ENCODE data around the gene NXN.
"Not testable (repeated sequence)": the region's sequence is repeated elsewhere in the genome, so short reads cannot be mapped to it uniquely, and the experiment has no call there.

The NXN gene

DNA sequence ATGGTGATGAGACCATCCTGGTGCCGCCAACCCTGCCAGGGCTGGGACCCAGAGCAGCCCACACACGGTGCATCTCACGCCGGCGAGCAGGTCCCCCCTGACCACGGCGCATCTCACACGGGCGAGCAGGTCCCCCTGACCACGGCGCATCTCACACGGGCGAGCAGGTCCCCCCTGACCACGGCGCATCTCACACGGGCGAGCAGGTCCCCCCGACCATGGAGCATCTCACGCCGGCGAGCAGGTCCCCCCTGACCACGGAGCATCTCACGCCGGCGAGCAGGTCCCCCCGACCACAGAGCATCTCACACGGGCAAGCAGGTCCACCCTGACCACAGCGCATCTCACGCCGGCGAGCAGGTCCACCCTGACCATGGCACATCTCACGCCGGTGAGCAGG, 138.3 kb downstream of the NXN start:
- Histone ChIP-seq H3K27me3 (replicated peaks; ENCODE audit: control insufficient read depth, insufficient read depth, low read length) (no peaks in the 10 kb centered on the region), H3K4me3 (replicated peaks; ENCODE audit: low read depth, low read length) (no peak overlapping the region), H3K36me3 (ENCODE audit: control insufficient read depth, insufficient read depth, low read length) (no peaks in the 10 kb centered on the region)
- peak; percentile 35 for DNase-seq (ENCODE audit: extremely low read depth, insufficient read length)
- TF ChIP-seq CTCF (IDR thresholded peaks at IDR 0.05; ENCODE audit: insufficient read depth, low read length, poor library complexity, severe bottlenecking): no peak

GRCh38 chr17:838486-838885, 141.1 kb downstream of the NXN start:
- no peak for TF ChIP-seq CTCF (IDR thresholded peaks at IDR 0.05; ENCODE audit: insufficient read depth, low read length, poor library complexity, severe bottlenecking)
- no peak for DNase-seq (ENCODE audit: extremely low read depth, insufficient read length)
- Histone ChIP-seq H3K36me3 (ENCODE audit: control insufficient read depth, insufficient read depth, low read length) (no peaks in the 10 kb centered on the region), H3K4me3 (replicated peaks; ENCODE audit: low read depth, low read length) (no peak overlapping the region), H3K27me3 (replicated peaks; ENCODE audit: control insufficient read depth, insufficient read depth, low read length) (no peaks in the 10 kb centered on the region)

DNA sequence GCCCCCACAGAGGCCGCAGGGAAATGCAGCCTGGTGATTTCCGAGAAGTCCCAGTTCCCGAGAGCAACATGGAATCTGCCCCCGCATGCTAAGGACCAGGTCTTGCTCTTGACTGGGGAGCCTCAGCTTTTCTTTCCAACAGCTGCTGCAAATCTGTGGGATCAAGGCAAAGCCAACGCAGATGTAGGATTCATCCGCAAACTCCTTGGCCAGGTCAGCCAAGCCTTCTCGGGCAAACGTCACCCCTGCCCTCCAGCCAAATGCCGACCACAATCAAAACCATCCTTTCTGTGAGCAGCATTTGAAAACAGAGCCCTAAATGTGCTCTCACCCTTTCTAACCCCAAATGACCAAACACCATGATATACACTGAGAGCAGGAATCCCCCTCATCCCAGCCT, 143.4 kb downstream of the NXN start:
- no peak overlapping the region for H3K4me3 ChIP-seq (replicated peaks; ENCODE audit: low read depth, low read length)
- H3K36me3 ChIP-seq (ENCODE audit: control insufficient read depth, insufficient read depth, low read length): no peaks in the 10 kb centered on the region
- H3K27me3 ChIP-seq (replicated peaks; ENCODE audit: control insufficient read depth, insufficient read depth, low read length): no peaks in the 10 kb centered on the region
- no peak for TF ChIP-seq CTCF (IDR thresholded peaks at IDR 0.05; ENCODE audit: insufficient read depth, low read length, poor library complexity, severe bottlenecking)
- no peak for DNase-seq (ENCODE audit: extremely low read depth, insufficient read length)

DNA sequence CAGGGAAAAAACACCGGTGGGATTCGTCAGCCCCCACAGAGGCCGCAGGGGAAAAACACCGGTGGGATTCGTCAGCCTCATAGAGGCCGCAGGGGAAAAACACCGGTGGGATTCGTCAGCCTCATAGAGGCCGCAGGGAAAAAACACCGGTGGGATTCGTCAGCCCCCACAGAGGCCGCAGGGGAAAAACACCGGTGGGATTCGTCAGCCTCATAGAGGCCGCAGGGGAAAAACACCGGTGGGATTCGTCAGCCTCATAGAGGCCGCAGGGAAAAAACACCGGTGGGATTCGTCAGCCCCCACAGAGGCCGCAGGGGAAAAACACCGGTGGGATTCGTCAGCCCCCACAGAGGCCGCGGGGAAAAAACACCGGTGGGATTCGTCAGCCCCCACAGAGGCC, 143.9 kb downstream of the NXN start:
- not testable (repeated sequence) for H3K4me3 ChIP-seq (replicated peaks; ENCODE audit: low read depth, low read length); DNase-seq (ENCODE audit: extremely low read depth, insufficient read length); H3K27me3 ChIP-seq (replicated peaks; ENCODE audit: control insufficient read depth, insufficient read depth, low read length); H3K36me3 ChIP-seq (ENCODE audit: control insufficient read depth, insufficient read depth, low read length)

GRCh38 chr17:835263-835662, 144.3 kb downstream of the NXN start:
- Histone ChIP-seq H3K36me3 (ENCODE audit: control insufficient read depth, insufficient read depth, low read length) (no peaks in the 10 kb centered on the region), H3K27me3 (replicated peaks; ENCODE audit: control insufficient read depth, insufficient read depth, low read length) (no peaks in the 10 kb centered on the region), H3K4me3 (replicated peaks; ENCODE audit: low read depth, low read length) (no peak overlapping the region)
- no peak for TF ChIP-seq CTCF (IDR thresholded peaks at IDR 0.05; ENCODE audit: insufficient read depth, low read length, poor library complexity, severe bottlenecking)
- no peak for DNase-seq (ENCODE audit: extremely low read depth, insufficient read length)

DNA sequence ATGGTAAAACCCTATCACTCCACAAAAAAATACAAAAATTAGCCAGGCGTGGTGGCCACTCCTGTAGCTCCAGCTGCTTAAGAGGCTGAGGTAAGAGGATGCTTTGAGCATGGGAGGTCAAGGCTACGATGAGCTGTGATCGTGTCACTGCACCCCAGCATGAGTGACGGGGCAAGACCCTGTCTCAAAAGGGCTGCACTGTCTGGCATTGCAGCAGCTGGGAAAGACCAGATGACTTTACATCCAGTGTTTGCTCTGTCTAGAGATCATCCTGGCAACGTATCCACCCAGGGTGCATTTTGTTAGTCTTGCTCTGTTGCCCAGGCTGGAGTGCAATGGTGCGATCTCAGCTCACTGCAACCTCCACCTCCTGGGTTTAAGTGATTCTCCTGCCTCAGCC, 145.4 kb downstream of the NXN start:
- DNase-seq (ENCODE audit: extremely low read depth, insufficient read length): no peak
- no peak for TF ChIP-seq CTCF (IDR thresholded peaks at IDR 0.05; ENCODE audit: insufficient read depth, low read length, poor library complexity, severe bottlenecking)
- Histone ChIP-seq H3K27me3 (replicated peaks; ENCODE audit: control insufficient read depth, insufficient read depth, low read length) (no peaks in the 10 kb centered on the region), H3K4me3 (replicated peaks; ENCODE audit: low read depth, low read length) (no peak overlapping the region), H3K36me3 (ENCODE audit: control insufficient read depth, insufficient read depth, low read length) (no peaks in the 10 kb centered on the region)
